Activated naive CD4-positive, alpha-beta T cell treated with Interleukin-2 at 50 U/mL for 16 hours (primary cell): ENCODE results near the gene MPP2.
"Not testable (repeated sequence)": the region's sequence is repeated elsewhere in the genome, so short reads cannot be mapped to it uniquely, and the experiment has no call there.

Source experiments
- DNase-seq: peaks from one replicate; pipeline ENCODE4 v3.0.0-alpha.2; 2020

MPP2 gene, protein sequence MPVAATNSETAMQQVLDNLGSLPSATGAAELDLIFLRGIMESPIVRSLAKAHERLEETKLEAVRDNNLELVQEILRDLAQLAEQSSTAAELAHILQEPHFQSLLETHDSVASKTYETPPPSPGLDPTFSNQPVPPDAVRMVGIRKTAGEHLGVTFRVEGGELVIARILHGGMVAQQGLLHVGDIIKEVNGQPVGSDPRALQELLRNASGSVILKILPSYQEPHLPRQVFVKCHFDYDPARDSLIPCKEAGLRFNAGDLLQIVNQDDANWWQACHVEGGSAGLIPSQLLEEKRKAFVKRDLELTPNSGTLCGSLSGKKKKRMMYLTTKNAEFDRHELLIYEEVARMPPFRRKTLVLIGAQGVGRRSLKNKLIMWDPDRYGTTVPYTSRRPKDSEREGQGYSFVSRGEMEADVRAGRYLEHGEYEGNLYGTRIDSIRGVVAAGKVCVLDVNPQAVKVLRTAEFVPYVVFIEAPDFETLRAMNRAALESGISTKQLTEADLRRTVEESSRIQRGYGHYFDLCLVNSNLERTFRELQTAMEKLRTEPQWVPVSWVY

GRCh38 chr17:43907425-43907981, at the start of gene MPP2:
TSS of gene MPP2 (minus strand) at chr17:43907536. CDS start at chr17:43904460, 3,076 bp downstream.
- peak; percentile 60 for DNase-seq

- DNase-seq: no peak
Observed at GRCh38 chr17:43956222-43956621, 48.9 kb upstream of the MPP2 start.

DNA sequence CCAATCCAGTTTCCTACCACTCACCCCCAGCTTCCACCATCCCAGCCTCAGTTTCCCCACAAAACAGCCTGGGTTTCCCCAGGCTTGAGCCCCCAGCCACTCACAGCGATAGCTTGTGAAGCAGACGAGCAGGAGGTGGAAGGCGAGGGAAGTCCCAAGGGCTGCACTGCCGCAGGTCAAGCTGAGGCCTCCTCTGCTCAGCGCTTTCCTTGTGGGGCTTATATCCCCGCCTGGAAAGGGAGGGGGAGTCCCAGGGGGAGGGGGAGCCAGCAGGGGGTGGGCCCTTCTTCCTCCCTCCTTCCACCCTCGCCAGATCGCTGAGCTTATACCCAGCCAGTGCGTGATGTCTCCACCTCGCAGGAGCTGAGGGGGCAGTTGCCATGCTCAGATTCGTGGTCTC, 46.4 kb upstream of the MPP2 start, which contains the start of gene PYY:
Gene PYY (minus strand): TSS at position 195 of the 400 bp plus-strand sequence. CDS start 457 bp downstream, outside the sequence.
- no peak for DNase-seq

DNA sequence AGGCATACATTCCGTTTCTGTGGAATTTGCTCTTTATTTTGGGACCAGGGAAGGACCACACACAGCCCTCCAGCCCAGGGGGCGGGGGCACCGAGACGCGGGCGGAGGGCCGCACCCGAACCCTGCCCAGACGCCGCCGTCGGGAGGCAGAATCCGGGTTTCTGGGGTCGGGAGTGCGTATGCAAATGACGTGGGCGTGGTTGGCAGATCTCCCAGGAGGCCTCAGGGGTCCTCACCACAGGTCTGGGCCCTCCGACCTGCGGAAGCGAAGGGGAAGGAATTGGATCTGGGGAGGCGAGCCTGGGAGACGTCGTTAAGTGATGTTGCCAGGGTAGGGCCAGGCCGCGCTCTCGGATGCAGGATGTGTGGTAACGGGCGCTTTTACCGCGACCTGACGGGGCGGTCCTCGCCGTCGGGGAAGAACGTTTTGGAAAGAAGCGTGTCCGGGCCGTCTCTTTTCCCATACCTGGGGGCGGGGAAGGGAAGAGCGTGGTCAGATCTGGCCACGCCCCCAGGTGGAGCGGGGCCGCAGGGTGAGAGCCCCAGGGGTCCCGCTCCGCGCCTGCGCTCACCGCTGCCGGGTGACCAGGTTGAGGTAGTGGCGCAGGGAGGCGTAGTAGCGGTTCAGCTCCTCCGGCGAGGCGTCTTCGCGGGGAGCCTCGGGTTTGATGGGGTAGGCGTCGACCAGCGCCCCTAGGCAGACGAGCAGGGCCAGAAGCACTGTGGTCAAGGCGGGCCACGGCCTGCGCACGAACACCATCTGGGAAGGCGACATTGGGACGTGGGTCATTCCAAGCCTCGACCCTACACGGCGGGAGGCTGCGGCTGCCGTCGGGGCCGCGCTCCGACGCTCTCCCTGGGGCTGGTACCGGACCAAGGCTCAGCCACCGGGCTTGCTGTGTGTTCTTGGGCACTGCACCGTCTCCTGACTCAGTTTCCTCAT, 45.7 kb upstream of the MPP2 start:
- DNase-seq: no peak

DNA sequence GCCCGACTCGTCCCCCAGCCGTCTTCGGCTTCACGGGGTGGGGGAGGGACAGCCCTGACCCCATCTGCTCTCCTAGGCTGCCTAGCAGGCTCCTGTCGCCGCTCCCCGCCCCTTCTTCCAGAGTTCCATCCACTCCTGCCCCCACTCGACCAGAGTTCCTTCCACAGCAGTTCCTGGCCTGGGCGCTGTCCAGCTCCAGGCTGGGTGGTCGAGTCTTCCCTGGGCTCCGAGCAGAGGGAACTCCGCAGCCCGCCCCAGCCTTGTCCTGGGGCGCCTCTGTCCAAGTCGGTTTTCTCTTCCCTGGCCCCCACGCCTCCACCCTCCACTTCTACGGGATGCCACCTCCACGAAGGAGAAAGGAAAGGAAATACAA, 45.0 kb upstream of the MPP2 start:
- DNase-seq: no peak

- no peak for DNase-seq
Observed at GRCh38 chr17:43951750-43952149, 44.4 kb upstream of the MPP2 start.

DNA sequence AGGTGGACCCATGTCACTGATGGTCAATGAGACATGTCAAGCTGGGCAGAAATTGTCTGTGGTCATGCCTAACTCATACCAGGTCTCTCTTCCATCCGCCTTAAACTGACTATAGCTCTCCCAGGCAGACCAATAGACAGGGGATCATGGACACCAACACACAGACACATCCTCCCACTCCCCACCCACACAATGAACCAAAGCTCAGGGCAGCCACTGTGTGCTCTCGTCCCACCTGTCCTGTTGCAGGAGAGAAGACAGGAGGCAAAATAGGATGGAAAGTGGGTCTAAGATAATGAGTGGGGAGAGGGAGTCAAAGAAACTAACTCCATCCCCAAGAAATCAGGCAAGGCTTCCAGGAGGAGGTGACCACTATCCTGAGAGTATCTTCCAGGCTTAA, 43.2 kb upstream of the MPP2 start:
- no peak for DNase-seq

DNA sequence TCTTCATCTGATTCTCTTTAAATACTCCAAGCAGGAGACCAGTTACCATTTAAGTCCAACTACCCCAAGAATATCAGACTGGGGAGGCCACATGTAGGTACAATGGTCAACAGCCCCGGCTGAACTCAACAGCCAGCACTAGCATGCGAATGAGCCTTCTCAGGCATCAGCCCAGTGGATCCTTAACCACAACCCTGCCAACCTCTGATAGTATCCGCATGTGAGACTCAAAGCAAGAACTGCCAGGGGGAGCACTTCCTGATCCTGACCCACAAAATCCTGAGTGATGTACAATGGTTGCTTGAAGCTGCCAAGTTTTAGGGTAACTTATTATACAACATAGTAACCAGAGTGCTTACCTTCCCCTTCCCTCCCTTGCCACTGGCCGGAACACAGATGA, 42.4 kb upstream of the MPP2 start:
- DNase-seq: no peak

GRCh38 chr17:43946781-43947180, 39.4 kb upstream of the MPP2 start:
- no peak for DNase-seq

- DNase-seq: no peak
Observed at GRCh38 chr17:43945074-43945829, 37.9 kb upstream of the MPP2 start.

DNA sequence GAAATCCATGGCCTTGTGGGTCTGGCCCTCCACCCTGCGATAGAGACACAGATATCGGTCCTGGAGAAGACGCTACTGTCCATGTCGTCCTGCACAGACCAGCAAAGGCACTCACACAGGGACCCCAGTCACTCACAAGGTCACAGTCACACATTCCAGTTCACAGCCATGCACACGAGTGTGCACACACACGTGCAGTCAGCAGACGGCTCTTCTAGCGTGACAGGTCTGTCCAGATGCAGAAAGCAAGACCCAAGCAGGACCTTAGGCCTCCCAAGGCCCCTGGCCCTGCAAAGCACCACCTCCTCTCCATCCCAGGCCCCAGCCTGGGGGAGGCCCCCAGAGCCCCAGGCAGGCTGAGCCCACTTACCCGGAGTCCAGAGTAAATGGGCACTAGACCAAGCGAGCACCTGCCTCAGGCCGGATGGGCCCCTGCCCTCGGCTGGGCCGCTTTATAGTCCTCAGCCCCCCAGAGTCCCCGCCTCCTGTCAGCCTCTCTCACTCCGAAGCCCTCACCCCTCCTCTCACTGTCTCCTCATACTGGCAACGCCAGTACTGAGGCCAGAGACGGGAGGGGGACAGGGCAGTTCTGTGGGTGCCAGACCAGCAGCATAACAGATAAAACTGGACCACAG, 34.8 kb upstream of the MPP2 start, which contains the start of gene PPY:
Gene PPY (minus strand): TSS at position 426 of the 635 bp plus-strand sequence. CDS start 822 bp downstream, outside the sequence.
- no peak for DNase-seq

GRCh38 chr17:43940630-43941029, 33.3 kb upstream of the MPP2 start:
- no peak for DNase-seq

- DNase-seq: no peak
Observed at GRCh38 chr17:43939886-43940285, 32.5 kb upstream of the MPP2 start.

- DNase-seq: not testable (repeated sequence)
Observed at GRCh38 chr17:43939452-43939851, 32.1 kb upstream of the MPP2 start.

- DNase-seq: no peak
Observed at GRCh38 chr17:43938838-43939182, 31.5 kb upstream of the MPP2 start.

DNA sequence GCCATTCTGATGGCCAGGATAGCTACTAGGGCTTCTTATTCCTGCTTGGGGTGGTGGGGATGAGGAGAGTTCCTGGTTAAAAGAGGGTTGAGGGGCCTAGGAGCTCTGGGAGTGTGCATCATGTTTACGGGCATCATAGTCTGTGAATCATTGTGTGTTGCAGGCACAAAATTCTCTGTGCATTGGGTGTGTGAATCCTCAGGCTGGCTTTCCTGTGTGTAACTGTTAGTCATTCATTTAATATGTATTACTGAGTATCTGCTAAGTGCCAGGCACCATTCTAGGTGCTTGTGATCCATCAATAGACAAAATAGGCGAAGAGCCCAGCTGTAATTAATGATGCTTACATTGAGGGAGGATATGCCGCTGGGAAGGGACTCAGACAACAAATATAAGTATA, 29.1 kb upstream of the MPP2 start:
- DNase-seq: no peak

DNA sequence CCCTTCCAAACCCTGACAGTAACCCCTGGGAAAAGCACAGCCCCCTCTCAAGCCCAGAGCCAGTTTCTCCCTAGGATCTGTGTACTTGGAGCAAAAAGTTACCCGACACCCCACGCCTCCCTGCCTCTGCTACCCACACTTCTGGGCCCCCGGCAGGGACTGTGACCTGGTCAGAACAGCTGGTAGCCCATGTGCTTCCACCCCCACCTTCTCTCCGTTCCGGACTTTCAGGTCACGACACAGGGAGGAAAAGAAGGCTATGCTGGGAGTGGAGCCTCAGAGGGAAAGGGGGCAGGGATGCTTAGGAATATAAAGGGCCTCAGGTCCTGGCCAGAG, 28.6 kb upstream of the MPP2 start:
- DNase-seq: no peak

- no peak for DNase-seq
Observed at GRCh38 chr17:43935204-43935925, 28.0 kb upstream of the MPP2 start.

GRCh38 chr17:43932923-43933322, 25.6 kb upstream of the MPP2 start:
- no peak for DNase-seq

- DNase-seq: no peak
Observed at GRCh38 chr17:43932357-43932756, 25.0 kb upstream of the MPP2 start.

GRCh38 chr17:43931062-43931571, 23.8 kb upstream of the MPP2 start:
- DNase-seq: no peak
